HL-60 (cell line): ENCODE measurements around the gene PLEKHG4B.
A peak's percentile ranks its signal among the peaks of the same experiment; 100 is the strongest.
"Not testable (repeated sequence)": the region's sequence is repeated elsewhere in the genome, so short reads cannot be mapped to it uniquely, and the experiment has no call there.

Experiments used
- DNase-seq, 2 experiments: peaks; one replicate each; pipeline ENCODE4 v3.0.0-alpha.2; 2010 to 2020; ENCODE audit warnings: low read depth in 1 of 2, low spot score in 1 of 2
- H3K27ac ChIP-seq: fragments of 250-450 bp; sonication (Bioruptor Pico); replicated peaks from 2 replicates; pipeline ENCODE4 v1.5.1; 2020; ENCODE audit warnings: mild to moderate bottlenecking, moderate library complexity
- H3K27me3 ChIP-seq: fragments of 250-450 bp; sonication (Bioruptor Pico); 2 replicates; pipeline ENCODE4 v1.5.1; 2021; ENCODE audit warnings: mild to moderate bottlenecking, moderate library complexity; ENCODE audit not compliant: insufficient read depth, poor library complexity, severe bottlenecking
- H3K4me3 ChIP-seq: replicated peaks from 2 replicates; pipeline ENCODE4 v1.5.1; 2011; ENCODE audit warnings: mild to moderate bottlenecking, control low read depth, low read length; ENCODE audit not compliant: insufficient read depth
- CTCF ChIP-seq: IDR thresholded peaks from one replicate; pipeline ENCODE4 v1.5.1; 2011; ENCODE audit warnings: low read length, control low read depth, inconsistent platforms; ENCODE audit not compliant: insufficient read depth
- GABPA ChIP-seq: IDR thresholded peaks from 2 replicates; pipeline ENCODE4 v1.6.1; 2012; ENCODE audit warnings: low read depth
- POLR2AphosphoS5 ChIP-seq: IDR thresholded peaks from 2 replicates; pipeline ENCODE4 v1.6.1; 2012; ENCODE audit warnings: low read depth
- REST ChIP-seq: IDR thresholded peaks from 2 replicates; pipeline ENCODE4 v1.6.1; 2012; ENCODE audit warnings: low read depth; ENCODE audit not compliant: insufficient replicate concordance
- SPI1 ChIP-seq: IDR thresholded peaks from 2 replicates; pipeline ENCODE4 v1.6.1; 2012; ENCODE audit warnings: low read depth, mild to moderate bottlenecking, borderline replicate concordance

PLEKHG4B gene

GRCh38 chr5:99815-100214, 7.8 kb downstream of the PLEKHG4B start:
- TF ChIP-seq SPI1 (no peak), GABPA (no peak), CTCF (no peak), REST (no peak), POLR2AphosphoS5 (no peak)
- Histone ChIP-seq H3K4me3 (no peak overlapping the region), H3K27ac (no peak overlapping the region), H3K27me3 (no peaks in the 10 kb centered on the region)
- DNase-seq = no peak

- DNase-seq = peak in 1 of 2 experiments; percentile 41
- Histone ChIP-seq H3K27me3 (no peaks in the 10 kb centered on the region), H3K4me3 (no peak overlapping the region), H3K27ac (no peak overlapping the region)
- TF ChIP-seq GABPA = no peak
- no peak for TF ChIP-seq SPI1
Observed at GRCh38 chr5:102411-103043, 10.6 kb downstream of the PLEKHG4B start.

- not testable (repeated sequence) for H3K4me3 ChIP-seq, DNase-seq, H3K27ac ChIP-seq, H3K27me3 ChIP-seq
Observed at GRCh38 chr5:104106-104505, 12.1 kb downstream of the PLEKHG4B start.

GRCh38 chr5:104778-105296, 12.9 kb downstream of the PLEKHG4B start:
- DNase-seq = no peak
- Histone ChIP-seq H3K4me3 (no peak overlapping the region), H3K27me3 (no peaks in the 10 kb centered on the region), H3K27ac (no peak overlapping the region)
- TF ChIP-seq GABPA (no peak), CTCF (no peak), POLR2AphosphoS5 (no peak), SPI1 (no peak), REST (no peak)

- H3K27ac ChIP-seq = no peak overlapping the region
- DNase-seq = no peak
- no peak for TF ChIP-seq GABPA
- TF ChIP-seq POLR2AphosphoS5 = no peak
Observed at GRCh38 chr5:105504-106070, 13.6 kb downstream of the PLEKHG4B start.

More at GRCh38 chr5:105504-106070, 13.6 kb downstream of the PLEKHG4B start:
- H3K4me3 ChIP-seq = no peak overlapping the region
- no peaks in the 10 kb centered on the region for H3K27me3 ChIP-seq
